ENCODE data around the gene DIPK1A.

Gene DIPK1A

DNA sequence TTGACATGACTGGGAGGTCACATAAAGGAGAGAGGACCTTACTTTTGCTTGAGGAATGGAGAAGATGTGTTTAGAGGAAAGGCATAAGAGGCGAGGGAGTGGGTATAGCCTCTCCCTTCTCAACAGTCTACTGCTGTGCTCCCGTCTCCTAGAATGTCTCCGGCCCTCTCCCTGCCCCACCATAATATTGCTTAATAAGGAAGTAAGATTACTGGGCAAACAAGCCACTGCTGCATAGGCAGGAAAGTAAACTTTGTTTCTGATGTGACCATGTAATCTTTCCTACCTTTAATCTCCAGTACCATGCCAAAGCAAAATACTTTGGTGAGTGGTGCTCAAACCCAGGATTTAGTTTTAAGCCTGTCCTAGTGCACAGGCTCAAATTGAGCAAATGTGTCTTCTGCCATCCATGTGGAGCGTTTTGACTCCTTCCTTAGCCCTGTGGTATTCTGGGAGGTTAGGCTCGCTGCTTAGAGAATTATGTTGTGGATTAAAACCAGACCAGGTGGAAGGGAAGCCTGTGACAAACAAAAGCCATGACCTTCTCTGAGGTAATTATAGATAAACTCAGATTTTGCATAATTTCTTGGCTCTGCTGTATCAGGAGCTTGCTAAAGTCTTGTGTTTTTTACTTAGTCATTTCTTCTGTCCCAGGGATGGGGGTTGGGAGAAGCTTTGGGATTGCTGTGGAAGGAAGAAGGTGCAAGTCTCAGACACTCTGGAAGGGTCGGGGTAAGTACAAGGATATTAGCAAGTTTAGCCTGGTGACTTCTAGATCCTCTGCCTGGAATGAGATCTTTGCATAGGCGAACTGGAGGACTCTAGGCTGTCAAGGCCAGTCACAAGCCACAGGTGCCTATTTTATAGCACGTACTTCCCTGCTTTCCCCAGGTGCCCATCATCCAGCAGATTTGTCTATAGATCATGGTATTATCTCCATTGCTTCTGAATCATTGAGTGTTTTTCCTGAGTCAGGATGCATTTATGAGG, 34.5 kb upstream of the DIPK1A start:
- Histone ChIP-seq H3K27ac (ENCODE audit: low read depth, low read length) (no peak overlapping the region), H3K27me3 (ENCODE audit: control insufficient read depth in 5 of 5, insufficient read depth in 4 of 5, low read length in 5 of 5) (no peaks in the 10 kb centered on the region), H3K4me1 (ENCODE audit: control insufficient read depth in 5 of 5, insufficient read depth in 5 of 5, low read length in 5 of 5) (peaks cover 0 to 8% (median 0%) of the 10 kb centered on the region in 5 donors), H3K36me3 (ENCODE audit: control insufficient read depth in 5 of 5, insufficient read depth in 5 of 5, low read length in 5 of 5) (no peaks in the 10 kb centered on the region), H3K9ac (ENCODE audit: low read length in 5 of 5) (no peak overlapping the region), H3K9me3 (ENCODE audit: control insufficient read depth in 5 of 5, low read length in 5 of 5) (no peaks in the 10 kb centered on the region), H3K4me3 (ENCODE audit: low read depth in 1 of 5, low read length in 5 of 5) (no peak overlapping the region)

DNA sequence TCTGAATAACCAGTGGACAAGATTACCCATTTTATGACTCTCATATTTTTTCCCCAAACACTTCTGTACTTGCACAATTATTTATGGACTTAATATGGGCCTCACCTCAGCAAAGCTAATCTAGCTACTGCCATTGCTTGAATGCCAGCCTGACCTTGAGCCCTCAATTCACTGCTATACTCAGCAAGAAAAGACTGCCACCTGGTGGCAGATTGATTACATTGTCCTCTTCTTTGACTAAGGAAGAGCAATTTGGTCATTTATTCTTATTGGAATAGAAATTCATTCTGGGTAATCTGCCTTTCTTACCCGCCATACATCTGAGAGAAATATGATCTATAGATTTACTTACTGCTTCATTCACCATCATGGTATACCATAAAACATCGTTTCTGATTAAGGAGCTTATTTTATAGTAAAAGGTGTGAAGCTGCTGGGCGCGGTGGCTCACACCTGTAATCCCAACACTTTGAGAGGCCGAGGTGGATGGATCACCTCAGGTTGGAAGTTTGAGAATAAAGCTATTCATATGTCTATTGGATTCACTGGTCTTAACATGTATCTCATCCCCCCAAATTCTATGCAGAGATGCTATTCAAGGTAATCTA, 32.9 kb upstream of the DIPK1A start:
- no peak overlapping the region for H3K27ac ChIP-seq (ENCODE audit: low read depth, low read length)
- H3K9ac ChIP-seq (ENCODE audit: low read length in 5 of 5), result no peak overlapping the region
- no peaks in the 10 kb centered on the region for H3K27me3 ChIP-seq (ENCODE audit: control insufficient read depth in 5 of 5, insufficient read depth in 4 of 5, low read length in 5 of 5)
- no peak overlapping the region for H3K4me3 ChIP-seq (ENCODE audit: low read depth in 1 of 5, low read length in 5 of 5)
- peaks cover 0 to 1% (median 0%) of the 10 kb centered on the region in 5 donors for H3K4me1 ChIP-seq (ENCODE audit: control insufficient read depth in 5 of 5, insufficient read depth in 5 of 5, low read length in 5 of 5)
- H3K36me3 ChIP-seq (ENCODE audit: control insufficient read depth in 5 of 5, insufficient read depth in 5 of 5, low read length in 5 of 5), result no peaks in the 10 kb centered on the region
- H3K9me3 ChIP-seq (ENCODE audit: control insufficient read depth in 5 of 5, low read length in 5 of 5), result no peaks in the 10 kb centered on the region

DNA sequence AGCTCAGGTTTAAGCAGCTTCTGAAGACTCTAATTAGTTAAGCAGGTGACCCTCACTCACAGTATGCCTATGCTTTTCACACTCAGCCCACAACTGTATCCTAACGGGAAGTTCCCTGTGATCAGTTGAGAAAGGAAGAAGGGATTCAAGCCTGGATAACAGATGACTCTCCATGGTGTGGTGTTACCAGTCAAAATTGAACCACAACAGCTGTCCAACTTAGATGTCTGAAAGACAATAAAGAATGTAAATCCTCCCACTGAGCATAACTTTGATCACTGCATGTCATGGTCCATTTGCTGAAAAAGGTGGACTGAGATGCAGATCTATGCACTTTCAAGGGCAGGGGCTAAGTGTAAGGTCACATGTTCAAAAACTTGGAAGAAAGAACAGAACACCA, 32.3 kb upstream of the DIPK1A start:
- Histone ChIP-seq H3K9ac (ENCODE audit: low read length in 5 of 5) (no peak overlapping the region), H3K27ac (ENCODE audit: low read depth, low read length) (no peak overlapping the region), H3K9me3 (ENCODE audit: control insufficient read depth in 5 of 5, low read length in 5 of 5) (no peaks in the 10 kb centered on the region), H3K36me3 (ENCODE audit: control insufficient read depth in 5 of 5, insufficient read depth in 5 of 5, low read length in 5 of 5) (no peaks in the 10 kb centered on the region), H3K4me1 (ENCODE audit: control insufficient read depth in 5 of 5, insufficient read depth in 5 of 5, low read length in 5 of 5) (peaks cover 0 to 4% (median 0%) of the 10 kb centered on the region in 5 donors), H3K4me3 (ENCODE audit: low read depth in 1 of 5, low read length in 5 of 5) (no peak overlapping the region), H3K27me3 (ENCODE audit: control insufficient read depth in 5 of 5, insufficient read depth in 4 of 5, low read length in 5 of 5) (no peaks in the 10 kb centered on the region)

DNA sequence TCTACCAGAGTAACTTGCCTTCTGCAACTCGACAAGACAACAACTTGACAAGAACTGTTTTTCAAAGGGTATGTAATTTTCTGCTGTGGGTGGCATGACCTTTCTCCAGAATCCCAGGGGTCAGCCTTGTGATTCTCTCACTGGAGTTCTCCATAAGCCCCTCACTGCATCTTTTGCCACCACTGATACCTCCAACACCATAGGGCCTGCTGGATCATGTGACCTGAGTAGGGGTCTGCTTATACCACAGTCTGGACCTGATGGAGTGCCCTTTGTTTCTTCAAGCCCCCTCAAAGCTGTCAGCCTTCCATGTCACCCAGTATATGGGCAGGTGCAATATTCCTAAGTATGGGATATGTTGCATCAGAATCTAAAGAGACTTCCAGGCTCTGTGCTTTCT, 31.6 kb upstream of the DIPK1A start:
- no peak overlapping the region for H3K9ac ChIP-seq (ENCODE audit: low read length in 5 of 5)
- H3K9me3 ChIP-seq (ENCODE audit: control insufficient read depth in 5 of 5, low read length in 5 of 5), result no peaks in the 10 kb centered on the region
- no peaks in the 10 kb centered on the region for H3K36me3 ChIP-seq (ENCODE audit: control insufficient read depth in 5 of 5, insufficient read depth in 5 of 5, low read length in 5 of 5)
- no peak overlapping the region for H3K27ac ChIP-seq (ENCODE audit: low read depth, low read length)
- H3K4me3 ChIP-seq (ENCODE audit: low read depth in 1 of 5, low read length in 5 of 5), result no peak overlapping the region
- H3K27me3 ChIP-seq (ENCODE audit: control insufficient read depth in 5 of 5, insufficient read depth in 4 of 5, low read length in 5 of 5), result no peaks in the 10 kb centered on the region
- peaks cover 0 to 4% (median 0%) of the 10 kb centered on the region in 5 donors for H3K4me1 ChIP-seq (ENCODE audit: control insufficient read depth in 5 of 5, insufficient read depth in 5 of 5, low read length in 5 of 5)

DNA sequence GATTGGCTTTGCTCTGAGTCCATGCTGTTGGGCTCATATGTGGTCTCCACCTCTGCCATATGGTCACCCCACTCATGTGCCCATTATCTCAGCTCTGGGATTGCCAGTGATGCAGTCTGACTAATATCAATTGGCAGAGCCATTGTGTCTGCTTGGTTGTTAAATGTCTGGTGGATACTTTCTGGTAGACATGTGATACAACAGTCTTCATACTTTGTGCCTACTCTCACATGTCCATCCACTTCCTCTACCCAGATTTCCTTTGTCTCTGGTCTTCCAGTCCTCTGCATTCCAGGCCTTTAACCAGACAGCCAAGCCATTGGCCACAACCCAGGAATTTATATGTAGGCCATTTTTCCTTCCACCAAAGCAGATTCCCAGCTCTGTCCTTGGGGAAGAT, 30.8 kb upstream of the DIPK1A start:
- no peak overlapping the region for H3K9ac ChIP-seq (ENCODE audit: low read length in 5 of 5)
- H3K27me3 ChIP-seq (ENCODE audit: control insufficient read depth in 5 of 5, insufficient read depth in 4 of 5, low read length in 5 of 5), result no peaks in the 10 kb centered on the region
- no peak overlapping the region for H3K27ac ChIP-seq (ENCODE audit: low read depth, low read length)
- H3K4me3 ChIP-seq (ENCODE audit: low read depth in 1 of 5, low read length in 5 of 5), result no peak overlapping the region
- no peaks in the 10 kb centered on the region for H3K9me3 ChIP-seq (ENCODE audit: control insufficient read depth in 5 of 5, low read length in 5 of 5)
- no peaks in the 10 kb centered on the region for H3K36me3 ChIP-seq (ENCODE audit: control insufficient read depth in 5 of 5, insufficient read depth in 5 of 5, low read length in 5 of 5)
- peaks cover 0 to 4% (median 0%) of the 10 kb centered on the region in 5 donors for H3K4me1 ChIP-seq (ENCODE audit: control insufficient read depth in 5 of 5, insufficient read depth in 5 of 5, low read length in 5 of 5)

DNA sequence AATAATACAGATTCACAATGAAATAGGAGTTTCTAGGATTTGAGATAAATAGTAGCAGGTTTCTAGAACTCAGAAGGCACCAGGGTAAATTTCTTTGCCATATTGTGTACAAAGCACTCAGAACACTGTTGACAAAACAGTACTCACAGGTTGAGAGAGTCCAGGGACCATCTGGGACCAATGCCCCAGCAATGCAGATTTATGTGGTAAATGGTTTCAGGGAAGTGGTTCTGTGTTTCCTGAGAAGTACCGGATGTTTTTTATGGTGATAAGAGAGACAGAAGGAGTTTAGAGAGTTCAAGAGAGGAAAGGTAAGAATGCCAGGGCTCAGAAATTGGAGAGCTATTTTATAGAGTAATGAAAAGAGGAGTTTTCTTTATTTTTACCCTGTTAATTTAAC, 29.6 kb upstream of the DIPK1A start:
- Histone ChIP-seq H3K9me3 (ENCODE audit: control insufficient read depth in 5 of 5, low read length in 5 of 5) (no peaks in the 10 kb centered on the region), H3K4me3 (ENCODE audit: low read depth in 1 of 5, low read length in 5 of 5) (no peak overlapping the region), H3K27me3 (ENCODE audit: control insufficient read depth in 5 of 5, insufficient read depth in 4 of 5, low read length in 5 of 5) (no peaks in the 10 kb centered on the region), H3K36me3 (ENCODE audit: control insufficient read depth in 5 of 5, insufficient read depth in 5 of 5, low read length in 5 of 5) (no peaks in the 10 kb centered on the region), H3K4me1 (ENCODE audit: control insufficient read depth in 5 of 5, insufficient read depth in 5 of 5, low read length in 5 of 5) (peaks cover 0 to 4% (median 0%) of the 10 kb centered on the region in 5 donors), H3K9ac (ENCODE audit: low read length in 5 of 5) (no peak overlapping the region), H3K27ac (ENCODE audit: low read depth, low read length) (no peak overlapping the region)

DNA sequence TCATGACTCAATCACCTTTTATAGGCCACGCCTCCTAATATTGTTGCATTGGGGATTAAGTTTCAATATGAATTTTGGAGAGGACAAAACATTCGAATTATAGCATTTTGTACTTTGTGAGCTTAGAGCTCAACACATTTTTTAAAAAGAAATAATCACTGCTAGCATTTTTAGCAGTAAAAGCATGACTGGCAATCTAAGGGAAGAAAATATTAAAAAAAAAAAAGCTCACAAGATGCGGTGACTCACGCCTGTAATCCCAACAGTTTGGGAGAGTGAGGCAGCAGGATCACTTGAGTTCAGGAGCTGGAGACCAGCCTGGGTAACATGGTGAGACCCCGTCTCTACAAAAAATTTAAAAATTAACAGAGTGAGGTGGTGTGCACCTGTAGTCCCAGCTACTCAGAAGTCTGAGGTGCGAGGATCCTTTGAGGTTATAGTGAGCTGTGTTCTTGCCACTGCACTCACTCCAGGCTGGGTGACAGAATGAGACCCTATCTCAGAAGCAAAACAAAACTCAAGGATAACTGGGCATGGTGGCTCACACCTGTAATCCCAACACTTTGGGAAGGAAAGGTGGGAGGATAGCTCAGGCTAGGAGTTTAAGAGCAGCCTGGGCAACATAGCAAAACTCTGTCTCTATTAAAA, 28.8 kb upstream of the DIPK1A start:
- no peak overlapping the region for H3K9ac ChIP-seq (ENCODE audit: low read length in 5 of 5)
- H3K4me1 ChIP-seq (ENCODE audit: control insufficient read depth in 5 of 5, insufficient read depth in 5 of 5, low read length in 5 of 5), result peaks cover 0 to 4% (median 0%) of the 10 kb centered on the region in 5 donors
- H3K27ac ChIP-seq (ENCODE audit: low read depth, low read length), result no peak overlapping the region
- no peaks in the 10 kb centered on the region for H3K27me3 ChIP-seq (ENCODE audit: control insufficient read depth in 5 of 5, insufficient read depth in 4 of 5, low read length in 5 of 5)
- no peaks in the 10 kb centered on the region for H3K9me3 ChIP-seq (ENCODE audit: control insufficient read depth in 5 of 5, low read length in 5 of 5)
- H3K4me3 ChIP-seq (ENCODE audit: low read depth in 1 of 5, low read length in 5 of 5), result no peak overlapping the region
- no peaks in the 10 kb centered on the region for H3K36me3 ChIP-seq (ENCODE audit: control insufficient read depth in 5 of 5, insufficient read depth in 5 of 5, low read length in 5 of 5)

DNA sequence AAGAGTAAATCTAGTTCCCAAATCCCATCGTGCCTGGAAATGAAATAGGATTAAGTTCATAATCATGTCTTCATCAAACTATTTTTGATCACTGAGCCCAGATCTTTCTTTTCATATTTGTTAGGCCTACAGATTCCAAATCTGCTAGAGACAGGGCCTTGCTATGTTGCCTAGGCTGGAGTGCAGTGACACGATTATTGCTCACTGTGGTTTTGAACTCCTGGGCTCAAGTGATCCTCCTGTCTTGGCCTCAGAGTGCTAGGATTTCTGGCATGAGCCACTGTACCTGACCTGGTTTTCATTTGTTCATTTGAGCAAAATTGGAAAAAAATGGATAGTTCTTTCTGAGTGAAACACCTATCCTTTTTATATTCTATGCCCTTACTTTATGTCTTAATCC, 28.0 kb upstream of the DIPK1A start:
- peaks cover 0 to 4% (median 0%) of the 10 kb centered on the region in 5 donors for H3K4me1 ChIP-seq (ENCODE audit: control insufficient read depth in 5 of 5, insufficient read depth in 5 of 5, low read length in 5 of 5)
- H3K9me3 ChIP-seq (ENCODE audit: control insufficient read depth in 5 of 5, low read length in 5 of 5), result no peaks in the 10 kb centered on the region
- H3K9ac ChIP-seq (ENCODE audit: low read length in 5 of 5), result no peak overlapping the region
- H3K4me3 ChIP-seq (ENCODE audit: low read depth in 1 of 5, low read length in 5 of 5), result no peak overlapping the region
- H3K27ac ChIP-seq (ENCODE audit: low read depth, low read length), result no peak overlapping the region
- H3K27me3 ChIP-seq (ENCODE audit: control insufficient read depth in 5 of 5, insufficient read depth in 4 of 5, low read length in 5 of 5), result no peaks in the 10 kb centered on the region
- no peaks in the 10 kb centered on the region for H3K36me3 ChIP-seq (ENCODE audit: control insufficient read depth in 5 of 5, insufficient read depth in 5 of 5, low read length in 5 of 5)

DNA sequence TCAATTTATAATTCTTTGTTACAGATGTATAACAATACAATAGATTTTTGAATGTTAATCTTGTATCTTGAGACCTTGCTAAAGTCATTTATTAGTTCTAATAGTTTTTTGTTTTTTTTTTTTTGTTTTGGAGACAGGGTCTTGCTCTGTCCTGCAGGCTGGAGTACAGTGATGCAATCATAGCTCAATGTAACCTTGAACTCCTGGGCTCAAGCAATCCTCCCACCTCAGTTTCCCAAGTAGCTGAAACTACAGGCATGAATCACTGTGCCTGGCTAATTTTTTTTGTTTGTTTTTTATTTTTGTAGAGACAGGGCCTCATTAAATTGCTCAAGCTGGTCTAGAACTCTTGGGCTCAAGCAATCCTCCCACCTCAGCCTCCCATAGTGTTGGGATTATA, 26.2 kb upstream of the DIPK1A start:
- Histone ChIP-seq H3K4me1 (ENCODE audit: control insufficient read depth in 5 of 5, insufficient read depth in 5 of 5, low read length in 5 of 5) (peaks cover 0 to 4% (median 0%) of the 10 kb centered on the region in 5 donors), H3K36me3 (ENCODE audit: control insufficient read depth in 5 of 5, insufficient read depth in 5 of 5, low read length in 5 of 5) (no peaks in the 10 kb centered on the region), H3K9me3 (ENCODE audit: control insufficient read depth in 5 of 5, low read length in 5 of 5) (no peaks in the 10 kb centered on the region), H3K9ac (ENCODE audit: low read length in 5 of 5) (no peak overlapping the region), H3K27me3 (ENCODE audit: control insufficient read depth in 5 of 5, insufficient read depth in 4 of 5, low read length in 5 of 5) (no peaks in the 10 kb centered on the region), H3K27ac (ENCODE audit: low read depth, low read length) (no peak overlapping the region), H3K4me3 (ENCODE audit: low read depth in 1 of 5, low read length in 5 of 5) (no peak overlapping the region)

DNA sequence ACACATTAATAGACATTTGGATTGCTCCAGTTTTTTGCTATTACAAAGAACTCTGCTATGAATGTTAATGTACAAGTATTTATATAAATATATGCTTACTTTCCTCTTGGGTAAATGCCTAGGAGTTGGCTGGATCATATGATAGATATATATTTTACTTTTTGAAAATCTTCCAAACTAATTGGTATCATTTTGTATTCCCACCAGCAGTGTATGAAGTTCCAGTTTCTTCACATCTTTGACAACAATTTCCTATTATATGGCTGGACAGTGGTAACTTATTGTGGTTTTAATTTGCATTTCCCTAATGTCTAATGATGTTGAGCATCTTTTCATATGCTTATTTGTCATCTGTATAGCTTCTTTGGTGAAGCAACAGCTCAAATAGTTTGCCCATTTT, 23.8 kb upstream of the DIPK1A start:
- no peaks in the 10 kb centered on the region for H3K27me3 ChIP-seq (ENCODE audit: control insufficient read depth in 5 of 5, insufficient read depth in 4 of 5, low read length in 5 of 5)
- no peak overlapping the region for H3K4me3 ChIP-seq (ENCODE audit: low read depth in 1 of 5, low read length in 5 of 5)
- H3K27ac ChIP-seq (ENCODE audit: low read depth, low read length), result no peak overlapping the region
- no peaks in the 10 kb centered on the region for H3K36me3 ChIP-seq (ENCODE audit: control insufficient read depth in 5 of 5, insufficient read depth in 5 of 5, low read length in 5 of 5)
- no peak overlapping the region for H3K9ac ChIP-seq (ENCODE audit: low read length in 5 of 5)
- H3K9me3 ChIP-seq (ENCODE audit: control insufficient read depth in 5 of 5, low read length in 5 of 5), result no peaks in the 10 kb centered on the region
- peaks cover 0 to 4% (median 0%) of the 10 kb centered on the region in 5 donors for H3K4me1 ChIP-seq (ENCODE audit: control insufficient read depth in 5 of 5, insufficient read depth in 5 of 5, low read length in 5 of 5)

Data from subcutaneous abdominal adipose tissue (tissue), 5 donors.